Head of caudate nucleus (tissue), 42 donors: ENCODE data around the gene REEP1.
A peak's percentile ranks its signal among the peaks of the same experiment; 100 is the strongest.

Source experiments
- DNase-seq, 42 donors: peaks; one replicate each; pipeline versions ENCODE4 v3.0.0 to v3.0.0-alpha.2; 2020 to 2021; ENCODE audit warnings: mixed read lengths in 7 of 42
- intact Hi-C: fragments of 100-400 bp; cut with DNase I; formaldehyde crosslinking; loops from one replicate; pipeline ENCODE4 v1.15.0; 2022

REEP1 gene

GRCh38 chr2:86337244-86337835 is at the start of gene REEP1:
Gene REEP1, minus strand, starts transcription at chr2:86337626. Its CDS starts 116 bp downstream, at chr2:86337510.
- peak in 33 of 42 donors; percentile 19 to 65 (median 44) for DNase-seq
- intact Hi-C loops = no loop called here

GRCh38 chr2:86383844-86384243 is 46.4 kb upstream of the REEP1 start:
- DNase-seq = no peak
- intact Hi-C loops = no loop called here

- DNase-seq = no peak
- intact Hi-C loops = no loop called here
These were observed 45.3 kb upstream of the REEP1 start for GRCh38 chr2:86382698-86383097.

GRCh38 chr2:86382108-86382507 is 44.7 kb upstream of the REEP1 start:
- intact Hi-C loops = no loop called here

GRCh38 chr2:86378469-86378868 is 41.0 kb upstream of the REEP1 start:
- no peak for DNase-seq
- intact Hi-C loops = no loop called here

More at GRCh38 chr2:86382108-86382507, 44.7 kb upstream of the REEP1 start:
- DNase-seq = no peak

GRCh38 chr2:86375623-86376022 is 38.2 kb upstream of the REEP1 start:
- intact Hi-C loops = no loop called here
- no peak for DNase-seq

- intact Hi-C loops = no loop called here
- DNase-seq = peak in 32 of 42 donors; percentile 7 to 78 (median 43)
These were observed 35.4 kb upstream of the REEP1 start for GRCh38 chr2:86372641-86373502.

GRCh38 chr2:86372133-86372532 is 34.7 kb upstream of the REEP1 start:
- intact Hi-C loops = no loop called here
- no peak for DNase-seq

GRCh38 chr2:86371527-86371926 is 34.1 kb upstream of the REEP1 start:
- no peak for DNase-seq
- intact Hi-C loops = no loop called here

- intact Hi-C loops = no loop called here
- DNase-seq = no peak
These were observed 33.2 kb upstream of the REEP1 start for GRCh38 chr2:86370579-86370978.

- intact Hi-C loops = loop anchor here (10.0 kb wide), 1 partner anchor 153 kb away; no protein-coding TSS in a partner anchor
- peak in 39 of 42 donors; percentile 16 to 77 (median 47) for DNase-seq
These were observed 30.9 kb upstream of the REEP1 start for GRCh38 chr2:86368161-86368824.

GRCh38 chr2:86367499-86367777 is 30.0 kb upstream of the REEP1 start:
- intact Hi-C loops = loop anchor here (10.0 kb wide), 1 partner anchor 153 kb away; no protein-coding TSS in a partner anchor
- DNase-seq = no peak

GRCh38 chr2:86366651-86367498 is 29.4 kb upstream of the REEP1 start:
- no peak for DNase-seq
- intact Hi-C loops = loop anchor here (10.0 kb wide), 1 partner anchor 152 kb away; no protein-coding TSS in a partner anchor

GRCh38 chr2:86364894-86365293 is 27.5 kb upstream of the REEP1 start:
- DNase-seq = no peak
- intact Hi-C loops = loop anchor here (10.0 kb wide), 1 partner anchor 150 kb away; no protein-coding TSS in a partner anchor

GRCh38 chr2:86360776-86361175 is 23.4 kb upstream of the REEP1 start:
- DNase-seq = peak in 9 of 42 donors; percentile 3 to 45 (median 12)
- intact Hi-C loops = loop anchor here (10.0 kb wide), 1 partner anchor 146 kb away; no protein-coding TSS in a partner anchor

- DNase-seq = no peak
- intact Hi-C loops = no loop called here
These were observed 21.5 kb upstream of the REEP1 start for GRCh38 chr2:86358957-86359356.

- no peak for DNase-seq
- intact Hi-C loops = no loop called here
These were observed 20.1 kb upstream of the REEP1 start for GRCh38 chr2:86357392-86357963.

GRCh38 chr2:86352727-86353221 is 15.3 kb upstream of the REEP1 start:
- peak in 1 of 42 donors; percentile 26 for DNase-seq
- intact Hi-C loops = no loop called here
